Measurements from ENCODE around the gene TSSK1B.

TSSK1B gene

DNA sequence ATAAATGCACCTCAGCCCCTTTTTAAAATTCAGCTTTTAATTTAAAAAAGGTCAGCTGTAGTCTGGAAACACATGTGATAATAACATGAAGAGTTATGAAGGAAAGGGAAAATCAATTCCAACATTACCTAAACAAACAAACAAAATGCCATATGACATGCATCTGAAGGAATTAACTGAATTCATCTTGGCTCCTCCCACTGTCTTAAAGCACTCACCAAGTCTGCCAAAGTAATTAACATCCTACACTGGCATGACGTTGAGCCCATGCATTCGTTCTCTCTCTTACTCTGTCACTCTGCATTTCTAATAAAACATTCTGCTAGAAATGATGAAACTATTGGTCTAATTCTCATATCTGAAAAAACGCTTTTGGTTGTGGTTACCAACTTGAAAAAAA lies 37.7 kb downstream of the TSSK1B start:
- DNase-seq: no peak

DNA sequence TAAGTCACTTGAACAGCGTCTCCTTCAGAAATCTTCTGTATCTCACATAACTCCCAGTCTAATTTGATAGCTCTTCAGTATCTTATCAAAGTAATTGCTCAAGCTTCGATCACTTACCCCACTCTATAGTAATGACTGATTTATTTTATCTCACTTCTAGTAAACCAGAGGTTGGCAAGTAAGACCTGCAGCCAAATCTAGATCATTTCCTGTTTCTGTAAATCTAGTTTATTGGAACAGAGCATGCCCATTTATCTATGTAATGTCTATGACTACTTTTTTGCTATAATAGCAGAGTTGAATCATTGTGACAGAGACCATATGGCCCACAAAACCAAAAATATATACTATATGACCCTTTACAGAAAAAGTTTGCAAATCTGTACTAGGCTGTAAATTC lies 40.1 kb downstream of the TSSK1B start:
- no peak for DNase-seq

DNA sequence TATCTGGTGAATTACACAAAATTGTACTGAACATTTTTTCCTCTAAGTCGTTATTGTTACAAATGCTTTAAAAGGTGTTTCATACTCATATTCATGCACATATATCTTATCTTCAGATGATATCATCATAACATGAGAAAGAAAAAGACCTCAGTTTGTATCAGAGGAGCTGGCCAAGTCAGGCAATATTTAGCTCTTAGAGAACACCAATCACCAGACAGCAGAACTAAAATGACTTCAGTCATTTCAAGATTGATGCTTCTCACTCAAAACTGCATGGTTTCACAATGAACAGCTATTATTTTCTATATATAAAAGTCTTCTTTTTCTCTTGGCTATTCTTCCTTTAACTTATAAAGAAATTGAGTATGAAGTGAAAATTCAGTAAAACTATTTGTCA lies 44.6 kb downstream of the TSSK1B start:
- DNase-seq: no peak

DNA sequence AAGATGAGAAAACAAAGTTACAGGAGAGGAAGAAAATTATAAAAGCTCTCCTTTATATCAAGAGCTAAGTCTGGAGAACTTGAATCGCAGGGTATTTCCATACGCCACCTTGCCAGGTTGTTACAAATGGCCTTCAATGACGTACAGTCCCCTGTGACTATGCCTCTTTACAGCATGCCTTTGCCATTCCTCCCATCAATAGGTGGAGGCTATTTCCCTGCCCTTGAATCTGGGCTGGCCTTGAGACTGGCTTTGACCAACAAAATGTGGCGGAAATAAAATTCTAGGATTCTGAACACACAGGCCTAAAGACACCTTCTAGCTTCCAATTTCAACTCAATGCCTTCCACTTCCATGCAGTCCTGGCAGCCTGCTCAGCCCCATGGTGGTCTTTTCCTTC lies 45.7 kb downstream of the TSSK1B start:
- no peak for DNase-seq

DNA sequence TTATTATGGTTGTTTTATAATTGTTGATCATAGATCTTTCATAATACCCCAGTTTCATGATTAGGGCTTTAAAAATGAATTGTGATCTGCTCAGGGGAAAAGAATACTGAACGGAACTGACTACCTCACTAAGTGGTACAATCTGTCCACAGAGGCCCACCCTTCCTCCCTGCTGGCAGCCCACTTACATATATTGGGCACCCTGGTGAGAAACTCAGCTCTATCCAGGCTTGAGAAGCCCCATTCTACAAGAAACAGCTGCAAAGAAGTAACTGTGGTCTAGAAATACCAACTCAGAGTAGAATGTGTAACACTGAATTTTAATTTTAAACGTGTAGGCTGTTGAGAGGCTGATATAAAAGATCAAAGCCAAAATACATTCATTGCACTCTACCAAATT lies 46.9 kb downstream of the TSSK1B start:
- no peak for DNase-seq

DNA sequence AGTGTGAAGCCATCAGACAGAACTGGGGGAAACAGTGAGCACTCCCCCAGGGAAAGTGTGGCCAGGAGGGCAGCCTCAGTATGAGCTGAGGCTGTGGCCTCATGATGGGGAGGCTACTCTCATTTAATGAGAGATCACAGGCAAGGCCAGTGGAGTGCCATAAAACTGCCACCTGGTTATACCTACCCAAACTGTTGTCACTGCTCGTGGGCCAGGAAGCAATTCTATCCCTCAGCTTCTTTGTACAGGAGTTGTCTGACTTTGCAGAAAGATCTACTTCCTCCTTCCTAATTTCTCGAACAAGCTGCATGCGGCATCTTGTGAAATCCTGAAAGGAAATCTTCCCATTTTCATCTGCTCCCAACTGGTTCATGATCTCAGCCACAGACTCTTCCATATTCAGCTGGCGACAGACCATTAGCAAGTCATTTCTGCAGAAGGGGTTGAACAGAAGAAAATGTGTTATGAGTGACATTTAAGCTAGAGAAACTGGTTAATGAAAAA lies 50.0 kb downstream of the TSSK1B start:
- DNase-seq: no peak

DNA sequence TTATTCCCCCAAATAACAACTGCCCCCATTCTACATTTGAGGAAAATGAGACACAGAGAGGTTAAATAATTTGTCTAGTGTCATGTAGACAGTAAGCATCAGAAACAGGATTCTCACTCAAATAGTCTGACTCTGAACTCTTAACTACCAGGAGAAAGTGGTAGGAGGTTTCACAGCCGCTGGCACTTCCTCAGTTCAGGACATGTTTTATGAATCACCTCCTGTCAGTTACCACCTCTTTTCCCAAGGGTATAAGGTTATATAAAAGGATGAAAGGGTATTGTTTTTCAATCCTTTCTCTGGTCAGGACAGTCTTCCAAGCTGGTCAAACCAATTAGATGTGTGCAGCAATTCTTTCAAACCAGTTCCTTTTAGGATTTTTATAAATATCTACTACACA lies 52.1 kb downstream of the TSSK1B start:
- no peak for DNase-seq
